Bronchial epithelial cell (primary cell): ENCODE data around the gene BRD2. TPM values are rescaled to one million over a fixed set of nuclear protein-coding genes. Genes with fewer than 3 reads are reported as not detected.

Experiments
- DNase-seq: peaks from one replicate; pipeline ENCODE4 v3.0.0-alpha.2; 2010; ENCODE audit warnings: low read depth
- FAIRE-seq: peaks from 2 replicates; lab custom pipeline; 2011; peaks lifted over from hg19 to GRCh38; lab: Jason Lieb, UNC
- H3K27me3 ChIP-seq: 2 replicates; pipeline ENCODE4 v1.5.1; 2011; ENCODE audit warnings: low read length; ENCODE audit not compliant: control insufficient read depth, insufficient read depth
- H3K36me3 ChIP-seq: 2 replicates; pipeline ENCODE4 v1.5.1; 2011; ENCODE audit warnings: low read length; ENCODE audit not compliant: control insufficient read depth, insufficient read depth
- H3K4me3 ChIP-seq: 2 replicates; pipeline ENCODE4 v1.5.1; 2011; ENCODE audit warnings: mild to moderate bottlenecking, low read depth, low read length, control low read depth
- total RNA-seq: library from RNA; depleted of rRNA; stranded (reverse); fragments of >200 nt; gene quantifications from 2 replicates; pipeline ENCODE4 v1.2.1, GENCODE V29; 2014
- TF ChIP-seq, protein P1 (sequence below): IDR thresholded peaks from 2 replicates; pipeline ENCODE4 v1.5.1; 2011; ENCODE audit warnings: mild to moderate bottlenecking, moderate library complexity, low read length, control low read depth, inconsistent platforms; ENCODE audit not compliant: insufficient read depth, severe bottlenecking

BRD2 gene
- total RNA-seq: 57.1 and 71.7 TPM in 2 replicates

DNA sequence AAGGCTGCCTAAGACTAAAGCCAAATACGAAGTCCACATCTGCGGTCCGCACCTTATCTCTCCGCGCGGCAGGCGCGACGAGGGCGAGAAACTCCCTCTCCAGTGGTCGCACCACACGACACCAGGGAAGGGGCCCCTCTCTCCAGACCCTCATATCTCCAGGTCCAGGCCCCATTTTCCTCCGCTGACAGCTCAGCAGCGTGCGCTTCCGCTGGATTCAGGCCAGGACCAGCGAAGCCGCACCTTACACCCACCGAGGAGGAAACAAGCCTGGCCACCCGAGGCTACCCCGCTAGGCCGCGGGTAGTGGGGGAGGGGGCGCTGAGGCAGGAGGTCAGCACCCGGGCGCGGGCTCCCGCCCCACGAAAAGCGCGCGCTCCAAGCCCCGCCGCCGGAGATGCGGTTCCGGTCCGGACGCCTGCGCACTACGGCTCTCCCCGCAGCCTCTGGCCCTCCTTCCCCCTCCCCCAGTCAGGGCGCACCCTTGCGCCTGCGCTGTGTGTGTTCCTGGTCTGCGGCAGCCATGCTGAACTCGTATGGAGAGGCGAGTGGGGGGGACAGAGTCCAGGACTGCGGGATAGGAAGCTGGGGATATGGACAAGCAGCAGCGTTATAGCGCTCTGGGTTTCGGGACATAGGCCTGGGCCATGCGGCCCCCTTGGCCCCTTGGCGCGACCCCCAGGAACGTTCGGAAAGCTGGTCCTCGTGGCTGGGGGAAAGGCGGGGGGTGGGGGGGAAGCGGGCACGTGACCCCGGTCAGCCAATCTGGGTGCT, at the start of gene BRD2:
Gene BRD2 (plus strand): TSS at position 502 of the 774 bp plus-strand sequence. CDS start 4,305 bp downstream, outside the sequence.
- FAIRE-seq (no peak), DNase-seq (peak; percentile 86)
- Histone ChIP-seq H3K27me3 (no peaks in the 10 kb centered on the region), H3K36me3 (peaks cover 10% of the 10 kb centered on the region), H3K4me3 (peak within 1 kb of the TSS; percentile 91)
- TF ChIP-seq, protein P1, sequence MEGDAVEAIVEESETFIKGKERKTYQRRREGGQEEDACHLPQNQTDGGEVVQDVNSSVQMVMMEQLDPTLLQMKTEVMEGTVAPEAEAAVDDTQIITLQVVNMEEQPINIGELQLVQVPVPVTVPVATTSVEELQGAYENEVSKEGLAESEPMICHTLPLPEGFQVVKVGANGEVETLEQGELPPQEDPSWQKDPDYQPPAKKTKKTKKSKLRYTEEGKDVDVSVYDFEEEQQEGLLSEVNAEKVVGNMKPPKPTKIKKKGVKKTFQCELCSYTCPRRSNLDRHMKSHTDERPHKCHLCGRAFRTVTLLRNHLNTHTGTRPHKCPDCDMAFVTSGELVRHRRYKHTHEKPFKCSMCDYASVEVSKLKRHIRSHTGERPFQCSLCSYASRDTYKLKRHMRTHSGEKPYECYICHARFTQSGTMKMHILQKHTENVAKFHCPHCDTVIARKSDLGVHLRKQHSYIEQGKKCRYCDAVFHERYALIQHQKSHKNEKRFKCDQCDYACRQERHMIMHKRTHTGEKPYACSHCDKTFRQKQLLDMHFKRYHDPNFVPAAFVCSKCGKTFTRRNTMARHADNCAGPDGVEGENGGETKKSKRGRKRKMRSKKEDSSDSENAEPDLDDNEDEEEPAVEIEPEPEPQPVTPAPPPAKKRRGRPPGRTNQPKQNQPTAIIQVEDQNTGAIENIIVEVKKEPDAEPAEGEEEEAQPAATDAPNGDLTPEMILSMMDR: no peak

DNA sequence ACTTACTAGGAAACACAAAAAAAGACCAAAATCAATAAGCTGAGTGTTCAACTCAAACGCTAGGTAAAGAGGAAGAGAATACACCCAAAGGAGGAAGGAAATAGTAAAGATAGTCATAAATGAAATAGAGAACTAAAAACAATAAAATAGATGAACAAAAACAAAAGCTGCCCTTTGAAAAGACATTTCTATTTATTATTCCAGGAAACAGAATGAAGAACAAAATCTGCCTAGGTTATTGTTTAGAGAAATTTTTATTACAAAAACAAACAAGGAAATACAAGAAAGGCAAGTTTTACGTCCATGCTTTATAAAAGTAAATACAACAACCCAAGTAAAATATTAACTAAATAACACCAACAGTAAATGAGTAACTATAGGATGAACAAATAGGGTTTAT, 47.7 kb upstream of the BRD2 start:
- no peaks in the 10 kb centered on the region for H3K36me3 ChIP-seq
- H3K4me3 ChIP-seq: no peak overlapping the region
- TF ChIP-seq, protein P1: no peak
- no peak for FAIRE-seq
- no peak for DNase-seq
- H3K27me3 ChIP-seq: peaks cover 4% of the 10 kb centered on the region

DNA sequence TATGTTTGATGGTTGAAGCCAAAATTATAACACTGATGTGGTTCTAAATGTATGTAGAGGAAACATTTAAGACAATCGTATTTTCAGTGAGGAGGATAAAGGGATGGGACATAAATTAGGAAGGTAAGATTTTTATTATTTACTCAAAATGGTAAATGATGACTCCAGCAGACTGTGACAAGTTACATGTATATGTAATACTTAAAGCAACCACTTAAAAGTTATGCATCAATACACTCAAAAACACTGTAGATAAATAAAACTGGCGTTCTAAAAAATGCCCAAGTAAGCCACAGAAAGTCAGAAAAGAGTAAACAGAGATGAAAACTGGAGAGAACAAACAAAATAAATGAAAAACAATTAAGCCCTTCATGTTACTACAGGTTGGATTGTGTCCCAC, 46.3 kb upstream of the BRD2 start:
- peaks cover 4% of the 10 kb centered on the region for H3K27me3 ChIP-seq
- H3K4me3 ChIP-seq: no peak overlapping the region
- FAIRE-seq (no peak), DNase-seq (no peak)
- TF ChIP-seq, protein P1: no peak
- H3K36me3 ChIP-seq: no peaks in the 10 kb centered on the region

DNA sequence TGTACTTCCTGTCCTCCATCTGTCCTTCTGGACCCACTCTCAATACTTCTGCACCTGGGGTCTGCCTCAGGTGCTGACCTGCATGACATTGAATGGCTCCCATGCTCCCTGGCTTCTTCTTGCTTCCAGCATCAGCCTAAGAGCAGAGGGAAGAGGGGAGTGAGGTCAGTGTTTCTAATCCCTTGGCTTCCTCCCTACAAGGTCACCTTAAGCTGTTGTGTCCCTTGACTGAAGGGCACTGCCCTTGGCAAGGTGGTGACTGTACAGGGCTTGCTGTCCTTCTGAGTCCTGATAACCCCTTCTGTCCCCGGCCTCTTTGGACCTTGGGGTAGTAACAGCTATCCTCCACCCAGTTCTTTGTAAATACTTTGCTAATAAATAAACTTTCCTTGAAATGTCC, 37.2 kb upstream of the BRD2 start:
- peaks cover 6% of the 10 kb centered on the region for H3K27me3 ChIP-seq
- H3K36me3 ChIP-seq: no peaks in the 10 kb centered on the region
- no peak overlapping the region for H3K4me3 ChIP-seq
- no peak for FAIRE-seq
- TF ChIP-seq, protein P1: no peak
- no peak for DNase-seq

DNA sequence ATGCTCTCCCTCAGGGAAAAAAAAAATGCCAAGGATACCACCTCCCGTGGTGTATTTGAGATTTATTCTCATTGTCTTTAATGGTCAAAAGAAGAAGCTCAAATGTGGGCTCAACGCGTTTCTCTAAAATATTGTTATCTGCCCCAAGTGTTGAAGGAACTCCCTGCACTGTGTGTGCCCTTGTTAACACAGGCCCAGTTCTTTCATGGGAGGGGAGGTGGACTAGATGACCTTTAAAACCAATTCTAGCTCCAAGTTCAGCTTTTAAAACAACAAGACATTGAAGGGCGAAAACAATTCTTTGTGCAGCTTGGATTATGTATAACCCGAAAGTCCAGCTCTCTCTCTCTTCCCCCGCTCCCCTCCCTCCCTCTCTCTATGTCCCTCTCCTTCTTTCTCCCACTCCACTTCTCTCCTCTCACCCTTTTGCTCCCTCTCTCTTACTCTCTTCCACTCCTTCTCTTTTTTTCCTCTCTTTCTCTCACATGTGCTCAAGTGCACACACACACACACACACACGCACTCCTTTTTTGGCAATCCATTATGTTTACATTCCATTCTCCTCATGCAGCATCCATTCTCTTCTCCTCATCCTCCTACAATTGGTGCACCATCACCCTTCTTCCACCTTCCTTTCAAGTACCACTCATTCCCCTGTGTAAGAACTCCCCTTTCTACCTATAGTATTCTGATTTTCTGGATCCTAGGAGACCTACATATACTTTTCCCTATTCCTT, 36.1 kb upstream of the BRD2 start:
- TF ChIP-seq, protein P1: no peak
- Histone ChIP-seq H3K36me3 (no peaks in the 10 kb centered on the region), H3K27me3 (peaks cover 8% of the 10 kb centered on the region), H3K4me3 (no peak overlapping the region)
- FAIRE-seq (no peak), DNase-seq (no peak)
